ENCODE data around the gene UBAP1L.

UBAP1L gene

DNA sequence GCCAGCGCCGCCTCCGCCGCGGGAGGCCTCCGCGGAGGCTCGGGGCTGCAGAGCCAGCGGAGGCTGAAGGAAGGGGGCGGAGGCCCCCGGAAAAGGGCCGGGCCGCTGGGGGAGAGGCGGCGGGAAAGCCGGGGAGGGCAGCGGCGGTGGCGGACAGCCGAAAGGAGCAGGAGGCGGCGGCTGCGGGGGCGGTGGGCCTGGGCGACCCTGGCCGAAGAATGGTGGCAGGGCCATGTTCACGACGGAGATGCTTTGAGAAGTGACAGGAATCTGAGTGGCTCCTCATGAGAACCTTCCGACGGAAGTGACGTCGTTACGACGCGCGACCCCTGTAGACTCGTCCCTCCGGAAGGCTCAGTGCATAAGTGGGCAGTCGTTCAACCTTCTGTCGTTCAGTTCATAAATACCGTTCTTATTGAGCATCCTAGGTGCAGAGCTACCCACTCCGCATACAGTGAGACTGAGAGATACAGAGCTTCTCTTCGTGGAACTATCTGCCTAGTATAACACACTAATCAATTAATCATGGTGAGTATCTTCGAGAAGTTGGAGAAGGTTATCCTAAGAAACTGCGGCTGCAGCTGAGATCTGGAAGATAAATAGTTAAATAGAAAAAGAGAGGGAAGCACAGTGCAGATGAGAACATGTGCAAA lies 18.7 kb upstream of the UBAP1L start, which contains the start of gene PDCD7:
TSS of gene PDCD7 (minus strand) at position 261 of the 653 bp plus-strand sequence. CDS start at position 234, 27 bp downstream.
- Histone ChIP-seq H3K27me3 (ENCODE audit: control insufficient read depth, insufficient read depth, low read length, poor library complexity, severe bottlenecking) (no peaks in the 10 kb centered on the region), H3K4me3 (ENCODE audit: insufficient read depth, low read depth, low read length) (peak within 1 kb of the TSS; percentile 85), H3K4me1 (ENCODE audit: control insufficient read depth, insufficient read depth, low read length) (no peaks in the 10 kb centered on the region), H3K9me3 (ENCODE audit: control insufficient read depth, low read length) (no peaks in the 10 kb centered on the region), H3K36me3 (ENCODE audit: control insufficient read depth, insufficient read depth, low read length) (no peaks in the 10 kb centered on the region), H3K27ac (ENCODE audit: insufficient read depth, low read depth, low read length, poor library complexity, severe bottlenecking) (peak within 1 kb of the TSS; percentile 76)
- WGBS, 2 experiments: 3 to 4% methylated on average over 44 to 45 of the region's 45 CpGs

DNA sequence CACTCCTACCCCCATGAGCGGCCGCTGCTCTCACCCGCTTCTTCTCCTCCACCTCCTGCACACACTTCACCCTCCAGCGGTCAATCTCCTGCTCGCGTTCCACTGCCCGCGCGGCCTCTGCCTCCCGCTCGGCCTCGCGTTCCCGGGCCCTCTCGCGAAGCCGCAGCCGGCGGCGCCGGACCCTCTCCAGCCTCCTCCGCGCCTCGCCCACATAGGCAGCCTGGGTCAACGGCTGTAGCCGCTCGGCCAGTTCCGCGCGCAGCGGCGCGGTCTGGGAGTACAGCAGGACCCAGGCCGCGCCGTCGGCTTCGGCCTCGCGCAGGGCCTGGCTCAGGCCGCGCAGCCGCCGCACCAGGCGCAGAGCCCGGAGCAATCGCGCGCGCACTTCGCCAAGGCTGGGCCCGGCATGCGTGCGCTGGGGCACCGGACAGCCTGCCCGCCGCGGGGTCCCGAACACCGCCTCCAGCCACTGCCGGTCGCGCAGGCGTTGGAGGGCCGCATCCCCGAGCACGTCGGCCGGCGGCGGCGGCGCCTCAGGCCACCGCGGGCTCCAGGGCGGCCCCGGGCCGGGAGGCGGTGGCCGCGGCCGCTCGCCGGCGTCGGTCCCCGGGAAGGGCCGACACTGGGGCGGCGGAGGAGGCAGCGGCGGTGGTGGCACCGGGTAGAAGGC lies 18.0 kb upstream of the UBAP1L start:
- Histone ChIP-seq H3K27me3 (ENCODE audit: control insufficient read depth, insufficient read depth, low read length, poor library complexity, severe bottlenecking) (no peaks in the 10 kb centered on the region), H3K36me3 (ENCODE audit: control insufficient read depth, insufficient read depth, low read length) (peaks cover 5% of the 10 kb centered on the region), H3K27ac (ENCODE audit: insufficient read depth, low read depth, low read length, poor library complexity, severe bottlenecking) (no peak overlapping the region), H3K4me1 (ENCODE audit: control insufficient read depth, insufficient read depth, low read length) (no peaks in the 10 kb centered on the region), H3K4me3 (ENCODE audit: insufficient read depth, low read depth, low read length) (peak overlapping the region; percentile 85), H3K9me3 (ENCODE audit: control insufficient read depth, low read length) (no peaks in the 10 kb centered on the region)
- 0 to 1% methylated on average over 93 of the region's 93 CpGs for WGBS, 2 experiments

DNA sequence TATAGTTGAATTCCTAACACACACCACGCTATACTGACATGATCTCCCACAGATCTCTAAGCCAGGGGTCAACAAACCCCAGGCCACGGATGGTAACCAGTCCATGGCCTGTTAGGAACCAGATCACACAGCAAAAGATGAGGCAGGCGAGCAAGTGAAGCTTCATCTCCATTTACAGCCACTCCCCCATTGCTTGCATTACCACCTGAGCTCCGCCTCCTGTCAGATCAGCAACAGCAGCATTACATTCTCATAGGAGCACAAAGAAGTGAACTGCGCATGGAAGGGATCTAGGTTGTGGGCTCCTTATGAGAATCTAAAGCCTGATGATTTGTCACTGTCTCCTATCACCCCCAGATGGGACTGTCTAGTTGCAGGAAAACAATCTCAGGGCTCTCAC lies 15.9 kb upstream of the UBAP1L start:
- Histone ChIP-seq H3K27ac (ENCODE audit: insufficient read depth, low read depth, low read length, poor library complexity, severe bottlenecking) (no peak overlapping the region), H3K4me1 (ENCODE audit: control insufficient read depth, insufficient read depth, low read length) (no peaks in the 10 kb centered on the region), H3K9me3 (ENCODE audit: control insufficient read depth, low read length) (no peaks in the 10 kb centered on the region), H3K27me3 (ENCODE audit: control insufficient read depth, insufficient read depth, low read length, poor library complexity, severe bottlenecking) (no peaks in the 10 kb centered on the region), H3K4me3 (ENCODE audit: insufficient read depth, low read depth, low read length) (no peak overlapping the region), H3K36me3 (ENCODE audit: control insufficient read depth, insufficient read depth, low read length) (peaks cover 13% of the 10 kb centered on the region)
- WGBS, 2 experiments: 86 to 87% methylated on average over 5 of the region's 5 CpGs

DNA sequence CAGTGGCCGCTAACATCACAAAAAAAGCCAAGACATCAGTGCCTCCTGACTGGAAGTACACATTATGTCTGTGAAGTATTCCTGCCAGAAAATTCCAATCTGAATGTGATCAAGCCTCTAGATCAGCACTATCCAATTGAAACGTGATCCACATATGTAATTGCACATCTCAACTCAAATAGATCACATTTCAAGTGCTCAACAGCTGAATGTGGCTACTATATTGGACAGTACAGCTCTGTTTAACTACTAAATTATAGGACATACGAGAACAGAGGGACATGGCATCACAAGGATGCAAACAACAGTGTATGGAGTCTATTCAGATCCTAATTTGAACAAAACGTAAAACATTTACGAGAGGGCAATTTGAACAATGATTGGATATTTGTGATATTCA lies 542 bp upstream of the UBAP1L start:
- 90 to 92% methylated on average over 5 of the region's 5 CpGs for WGBS, 2 experiments
- peaks cover 21% of the 10 kb centered on the region for H3K36me3 ChIP-seq (ENCODE audit: control insufficient read depth, insufficient read depth, low read length)
- no peak overlapping the region for H3K27ac ChIP-seq (ENCODE audit: insufficient read depth, low read depth, low read length, poor library complexity, severe bottlenecking)
- no peak overlapping the region for H3K4me3 ChIP-seq (ENCODE audit: insufficient read depth, low read depth, low read length)
- H3K27me3 ChIP-seq (ENCODE audit: control insufficient read depth, insufficient read depth, low read length, poor library complexity, severe bottlenecking): no peaks in the 10 kb centered on the region
- no peaks in the 10 kb centered on the region for H3K4me1 ChIP-seq (ENCODE audit: control insufficient read depth, insufficient read depth, low read length)
- H3K9me3 ChIP-seq (ENCODE audit: control insufficient read depth, low read length): no peaks in the 10 kb centered on the region

DNA sequence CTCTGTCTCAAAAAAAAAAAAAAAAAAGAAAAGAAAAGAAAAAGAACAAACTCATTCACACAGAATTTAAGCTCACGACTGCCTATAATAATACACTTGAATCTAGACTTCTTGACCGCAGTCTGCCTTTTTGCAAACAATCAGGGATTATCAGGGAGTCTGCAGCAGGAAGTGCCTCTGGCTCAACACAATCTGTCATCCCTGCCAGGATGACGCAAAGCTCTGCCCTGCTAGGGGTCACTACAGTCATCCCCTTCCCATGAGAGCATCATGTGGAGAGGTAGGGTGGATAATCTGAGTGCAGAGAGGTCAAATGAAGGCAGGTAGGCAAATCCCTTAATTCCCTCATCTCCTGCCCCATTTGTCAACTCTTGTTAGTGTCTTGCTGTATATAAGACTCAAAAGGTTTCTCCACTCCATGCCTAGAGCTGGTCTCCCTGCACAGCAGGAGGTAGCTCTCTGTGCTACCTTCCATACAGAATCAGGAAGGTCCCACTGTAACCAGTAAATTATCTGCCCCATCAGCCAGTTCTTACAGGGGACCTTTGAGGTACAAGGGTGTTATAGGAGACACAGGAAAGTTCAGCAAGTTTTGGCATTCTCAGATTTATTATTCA lies 4.2 kb downstream of the UBAP1L start:
- Histone ChIP-seq H3K27me3 (ENCODE audit: control insufficient read depth, insufficient read depth, low read length, poor library complexity, severe bottlenecking) (no peaks in the 10 kb centered on the region), H3K27ac (ENCODE audit: insufficient read depth, low read depth, low read length, poor library complexity, severe bottlenecking) (no peak overlapping the region), H3K9me3 (ENCODE audit: control insufficient read depth, low read length) (no peaks in the 10 kb centered on the region), H3K4me1 (ENCODE audit: control insufficient read depth, insufficient read depth, low read length) (no peaks in the 10 kb centered on the region), H3K36me3 (ENCODE audit: control insufficient read depth, insufficient read depth, low read length) (peaks cover 10% of the 10 kb centered on the region), H3K4me3 (ENCODE audit: insufficient read depth, low read depth, low read length) (no peak overlapping the region)
- WGBS, 2 experiments: 83 to 99% methylated on average over 3 of the region's 3 CpGs

DNA sequence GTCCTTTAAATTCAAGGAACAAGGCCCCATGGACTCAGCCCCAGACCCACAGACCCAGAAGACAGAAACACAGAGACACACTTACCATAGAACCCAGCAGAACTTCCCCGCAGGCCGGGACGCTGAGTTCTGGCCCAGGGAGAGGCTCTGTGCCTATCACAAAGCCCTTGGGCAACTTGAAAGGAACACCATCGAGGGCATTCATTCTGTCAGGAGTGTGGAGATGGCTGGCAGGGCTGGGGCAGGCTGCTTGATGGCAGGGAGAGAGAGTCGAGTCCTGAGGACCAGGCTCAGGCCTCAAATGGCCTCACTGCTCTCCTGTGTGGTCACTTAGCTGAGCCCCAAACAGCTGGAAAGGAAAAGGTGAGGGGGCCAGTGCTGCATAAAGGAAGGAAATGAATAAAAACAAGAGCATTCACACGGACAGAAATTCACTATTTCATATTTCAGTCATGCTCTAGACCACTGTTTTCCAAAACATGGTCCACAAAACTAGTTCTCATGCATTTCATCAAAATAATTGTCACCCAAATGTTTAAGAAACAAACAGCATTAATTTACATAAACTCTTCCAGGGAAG lies 8.9 kb downstream of the UBAP1L start:
- H3K36me3 ChIP-seq (ENCODE audit: control insufficient read depth, insufficient read depth, low read length): no peaks in the 10 kb centered on the region
- H3K27ac ChIP-seq (ENCODE audit: insufficient read depth, low read depth, low read length, poor library complexity, severe bottlenecking): no peak overlapping the region
- H3K9me3 ChIP-seq (ENCODE audit: control insufficient read depth, low read length): no peaks in the 10 kb centered on the region
- peaks cover 19% of the 10 kb centered on the region for H3K27me3 ChIP-seq (ENCODE audit: control insufficient read depth, insufficient read depth, low read length, poor library complexity, severe bottlenecking)
- no peaks in the 10 kb centered on the region for H3K4me1 ChIP-seq (ENCODE audit: control insufficient read depth, insufficient read depth, low read length)
- WGBS, 2 experiments: 92% methylated on average over 6 of the region's 6 CpGs
- H3K4me3 ChIP-seq (ENCODE audit: insufficient read depth, low read depth, low read length): no peak overlapping the region

DNA sequence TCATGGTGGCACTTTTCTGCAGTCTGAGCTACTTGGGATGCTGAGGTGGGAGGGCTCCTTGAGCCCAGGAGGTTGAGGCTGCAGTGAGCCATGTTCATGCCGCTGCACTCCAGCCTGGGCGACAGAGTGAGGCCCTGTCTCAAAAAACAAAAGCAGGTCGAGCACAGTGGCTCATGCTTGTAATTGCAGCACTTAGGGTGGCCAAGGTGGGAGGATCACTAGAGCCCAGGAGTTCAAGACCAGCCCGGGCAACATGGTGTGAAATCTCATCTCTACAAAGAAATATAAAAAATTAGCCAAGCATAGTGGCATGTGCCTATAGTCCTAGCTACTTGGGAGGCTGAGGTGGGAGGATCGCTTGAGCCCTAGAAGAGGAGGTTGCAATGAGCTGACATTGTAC lies 10.0 kb downstream of the UBAP1L start:
- H3K27ac ChIP-seq (ENCODE audit: insufficient read depth, low read depth, low read length, poor library complexity, severe bottlenecking): no peak overlapping the region
- no peaks in the 10 kb centered on the region for H3K4me1 ChIP-seq (ENCODE audit: control insufficient read depth, insufficient read depth, low read length)
- 83 to 89% methylated on average over 5 of the region's 5 CpGs for WGBS, 2 experiments
- H3K4me3 ChIP-seq (ENCODE audit: insufficient read depth, low read depth, low read length): no peak overlapping the region
- no peaks in the 10 kb centered on the region for H3K9me3 ChIP-seq (ENCODE audit: control insufficient read depth, low read length)
- H3K36me3 ChIP-seq (ENCODE audit: control insufficient read depth, insufficient read depth, low read length): no peaks in the 10 kb centered on the region
- H3K27me3 ChIP-seq (ENCODE audit: control insufficient read depth, insufficient read depth, low read length, poor library complexity, severe bottlenecking): peaks cover 19% of the 10 kb centered on the region

DNA sequence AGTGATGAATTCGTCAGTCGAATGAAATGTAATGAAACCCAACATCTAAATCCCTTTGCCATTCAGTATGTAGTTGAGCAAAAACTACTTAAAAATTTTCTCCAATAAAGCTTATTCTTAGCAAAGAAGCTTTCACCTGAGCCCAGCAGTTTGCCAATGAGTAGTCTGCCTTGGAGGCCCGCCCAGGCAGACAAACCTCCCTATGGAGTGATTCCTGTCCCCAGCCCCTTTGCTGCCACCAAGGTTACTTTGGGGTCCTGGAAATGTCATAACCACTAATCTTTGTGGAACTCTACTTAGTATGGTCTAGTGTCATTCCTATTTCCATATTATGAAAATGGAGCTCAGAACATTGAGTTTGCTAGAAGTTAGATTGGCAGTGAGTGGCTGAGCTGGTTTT lies 12.1 kb downstream of the UBAP1L start:
- Histone ChIP-seq H3K36me3 (ENCODE audit: control insufficient read depth, insufficient read depth, low read length) (no peaks in the 10 kb centered on the region), H3K4me1 (ENCODE audit: control insufficient read depth, insufficient read depth, low read length) (no peaks in the 10 kb centered on the region), H3K4me3 (ENCODE audit: insufficient read depth, low read depth, low read length) (no peak overlapping the region), H3K9me3 (ENCODE audit: control insufficient read depth, low read length) (no peaks in the 10 kb centered on the region), H3K27me3 (ENCODE audit: control insufficient read depth, insufficient read depth, low read length, poor library complexity, severe bottlenecking) (peaks cover 19% of the 10 kb centered on the region), H3K27ac (ENCODE audit: insufficient read depth, low read depth, low read length, poor library complexity, severe bottlenecking) (no peak overlapping the region)
- 96 to 100% methylated on average over 3 of the region's 3 CpGs for whole genome bisulfite sequencing, 2 experiments

DNA sequence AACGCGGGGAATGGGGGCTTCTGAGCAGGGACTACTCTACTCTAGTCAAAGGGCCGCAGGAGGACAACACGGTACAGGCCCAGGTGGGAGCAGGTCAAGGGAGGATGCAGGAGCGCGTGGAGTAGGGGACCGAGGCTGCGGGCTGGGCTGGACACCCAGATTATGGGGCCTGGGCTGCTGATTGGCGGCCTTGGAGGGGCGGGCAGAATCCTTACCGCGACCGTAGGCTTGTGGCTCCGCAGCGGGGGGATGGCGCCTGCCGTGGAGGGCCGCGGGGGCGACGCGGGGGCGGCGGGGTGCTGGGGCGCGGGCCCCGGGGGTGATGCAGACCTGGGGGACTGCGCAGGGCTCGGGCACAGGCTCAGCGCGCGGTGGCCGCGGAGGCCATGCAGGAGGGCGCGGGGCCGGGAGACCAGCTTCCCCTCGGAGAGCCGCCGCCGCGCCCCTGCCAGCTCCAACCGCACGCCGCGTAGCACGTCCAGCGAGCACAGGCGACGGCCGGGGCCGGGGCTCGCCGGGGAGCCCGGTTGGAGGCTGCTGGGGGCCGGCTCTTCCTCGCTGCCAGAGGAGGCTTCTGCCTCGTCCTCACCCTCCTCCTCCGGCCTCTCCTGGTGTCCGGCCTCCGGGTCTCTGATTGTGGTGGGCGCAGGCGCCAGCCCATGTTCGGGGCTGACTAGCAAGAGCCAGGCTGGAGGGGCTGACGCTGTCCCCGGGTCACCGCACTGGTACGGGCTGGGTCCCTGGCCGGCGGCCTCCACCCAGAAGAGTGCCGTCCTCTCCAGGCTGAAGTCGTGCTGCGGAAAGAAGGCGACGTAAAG lies 12.9 kb downstream of the UBAP1L start:
- WGBS, 2 experiments: 46 to 48% methylated on average over 75 of the region's 75 CpGs
- no peaks in the 10 kb centered on the region for H3K4me1 ChIP-seq (ENCODE audit: control insufficient read depth, insufficient read depth, low read length)
- H3K4me3 ChIP-seq (ENCODE audit: insufficient read depth, low read depth, low read length): peak overlapping the region; percentile 23
- H3K27ac ChIP-seq (ENCODE audit: insufficient read depth, low read depth, low read length, poor library complexity, severe bottlenecking): no peak overlapping the region
- peaks cover 19% of the 10 kb centered on the region for H3K27me3 ChIP-seq (ENCODE audit: control insufficient read depth, insufficient read depth, low read length, poor library complexity, severe bottlenecking)
- H3K36me3 ChIP-seq (ENCODE audit: control insufficient read depth, insufficient read depth, low read length): no peaks in the 10 kb centered on the region
- H3K9me3 ChIP-seq (ENCODE audit: control insufficient read depth, low read length): no peaks in the 10 kb centered on the region

All from ectodermal cell (in vitro differentiated cells).